Endothelial cell of hepatic sinusoid (primary cell): ENCODE data around the gene FOXJ3.

Experiments
- in situ Hi-C: cut with HindIII; loops from 2 replicates; pipeline ENCODE4 v1.10.0; 2017; ENCODE audit warnings: low sequenced_read_pairs

Gene FOXJ3

DNA sequence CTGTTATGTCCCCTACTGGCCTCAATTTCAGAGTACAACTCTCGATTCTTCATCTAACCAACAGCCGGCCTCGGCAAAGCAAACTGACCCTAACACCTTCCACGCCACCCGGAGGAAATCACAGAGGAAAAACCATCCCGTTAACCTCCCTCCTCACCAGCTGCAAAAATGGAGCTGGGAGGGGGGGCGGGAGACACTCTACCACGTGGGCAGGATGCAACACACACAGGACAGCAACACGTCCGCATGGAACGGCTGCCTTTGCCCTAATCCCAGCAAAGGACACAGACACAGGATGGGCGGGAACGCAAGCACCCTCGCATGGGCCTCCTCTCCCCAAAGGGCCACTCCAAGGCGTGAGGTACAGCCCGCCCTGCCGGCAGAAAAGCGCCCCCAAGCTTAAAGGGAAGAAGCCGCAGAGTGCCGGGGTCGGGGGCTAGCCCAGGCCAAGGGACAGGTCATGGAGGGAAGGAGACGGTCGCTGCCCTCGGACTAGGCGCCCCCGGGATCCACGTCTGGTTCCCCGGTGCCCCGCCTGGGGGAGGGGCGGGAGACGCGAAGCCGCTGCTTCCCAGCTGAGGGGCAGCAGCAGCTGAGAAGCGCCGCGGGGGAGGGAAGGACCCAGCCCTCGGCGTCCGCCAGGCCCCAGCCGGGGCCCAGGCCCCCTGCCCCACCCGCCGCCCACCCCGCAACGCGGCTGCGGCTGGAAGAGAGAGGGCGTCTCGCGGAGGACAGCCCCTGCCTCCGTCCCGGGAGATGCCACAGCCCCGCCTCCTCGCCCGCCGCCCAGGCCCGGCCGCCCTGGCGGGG, 590 bp downstream of the FOXJ3 start:
- in situ Hi-C loops, result no loop called here

DNA sequence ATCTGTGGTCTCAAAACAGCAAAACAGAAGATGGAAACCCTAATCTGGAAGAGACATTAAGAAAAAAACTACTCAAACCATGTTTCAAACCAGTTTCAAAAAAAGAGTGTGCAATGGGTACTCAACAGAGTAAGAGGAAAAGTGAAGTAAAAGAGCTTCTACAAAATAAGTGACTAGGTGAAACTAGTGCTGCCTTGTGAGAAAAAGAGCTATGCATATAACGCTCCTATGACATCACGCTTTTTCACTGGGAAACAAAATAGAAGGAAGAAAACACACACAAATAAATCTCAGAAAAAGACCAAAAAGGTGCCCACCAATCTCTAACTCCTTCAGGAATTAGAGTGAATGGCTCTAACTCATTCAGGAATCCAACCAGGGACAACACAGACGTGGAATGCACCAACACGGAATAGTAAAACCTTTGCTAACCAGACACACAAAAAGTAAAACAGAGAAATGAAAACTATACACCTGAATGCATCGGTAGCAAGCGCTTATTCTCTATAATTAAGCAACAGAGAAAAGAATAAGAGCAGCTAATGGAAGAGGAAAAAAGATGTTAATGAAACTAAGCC, 1.3 kb downstream of the FOXJ3 start:
- in situ Hi-C loops, result no loop called here

DNA sequence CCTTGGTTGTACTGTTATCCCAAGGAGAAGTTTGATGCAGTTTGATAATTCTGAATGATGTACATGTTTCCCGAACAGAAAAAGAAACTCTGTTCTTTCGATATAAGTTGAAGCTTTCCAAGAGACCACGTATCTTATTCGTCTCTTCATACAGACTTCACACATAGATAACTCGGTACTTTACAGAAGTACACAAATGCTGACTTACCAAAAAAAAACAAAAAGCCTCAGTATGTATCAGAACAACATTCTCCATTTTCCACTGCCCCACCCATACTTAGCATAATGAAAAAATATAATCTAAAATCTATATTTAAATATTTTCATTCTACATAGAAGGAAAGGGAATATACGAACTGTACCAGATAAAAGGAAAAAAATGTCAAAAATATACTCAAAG, 2.2 kb downstream of the FOXJ3 start:
- in situ Hi-C loops, result no loop called here

DNA sequence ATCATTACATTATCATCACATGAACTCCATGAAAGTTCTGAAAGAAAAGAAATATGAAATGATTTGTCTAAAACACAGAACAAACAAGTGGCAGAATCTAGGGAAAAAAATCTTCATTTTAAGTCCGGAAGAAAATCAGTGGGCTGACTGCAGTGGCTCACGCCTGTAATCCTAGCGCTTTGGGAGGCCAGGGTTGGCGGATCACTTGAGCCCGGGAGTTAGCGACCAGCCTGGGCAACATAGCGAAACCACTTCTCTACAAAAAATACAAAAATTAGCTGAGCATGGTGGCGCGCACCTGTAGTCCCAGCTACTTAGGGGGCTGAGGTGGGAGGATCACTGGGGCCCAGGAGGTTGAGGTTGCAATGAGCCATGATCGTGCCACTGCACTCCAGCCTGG, 4.8 kb downstream of the FOXJ3 start:
- in situ Hi-C loops, result no loop called here

DNA sequence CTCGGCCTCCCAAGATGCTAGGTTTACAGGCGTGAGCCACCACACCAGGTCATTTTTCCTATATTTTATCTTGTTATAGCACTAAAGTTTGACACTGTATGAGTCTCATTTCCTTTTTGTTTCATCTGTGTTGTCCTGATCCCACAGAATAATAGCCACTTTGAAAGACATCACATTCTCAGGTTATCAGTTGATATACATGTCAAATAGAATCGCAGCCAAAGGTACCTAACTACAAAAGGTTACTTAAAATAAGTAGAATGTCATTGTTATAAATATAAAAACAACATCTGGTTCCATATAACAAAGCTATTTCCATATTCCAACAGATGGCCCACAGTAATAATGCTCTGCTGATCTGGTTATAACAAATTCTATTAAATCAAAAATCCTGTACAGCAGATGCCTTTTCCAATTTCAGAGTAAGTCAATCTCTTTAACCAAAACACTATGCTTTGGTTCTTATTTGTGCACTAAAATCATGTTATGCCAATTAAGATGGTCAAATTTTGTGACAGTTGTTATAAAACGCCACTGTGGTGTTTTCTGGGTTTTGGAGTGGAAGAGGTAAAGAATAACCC, 6.0 kb downstream of the FOXJ3 start:
- in situ Hi-C loops, result no loop called here

DNA sequence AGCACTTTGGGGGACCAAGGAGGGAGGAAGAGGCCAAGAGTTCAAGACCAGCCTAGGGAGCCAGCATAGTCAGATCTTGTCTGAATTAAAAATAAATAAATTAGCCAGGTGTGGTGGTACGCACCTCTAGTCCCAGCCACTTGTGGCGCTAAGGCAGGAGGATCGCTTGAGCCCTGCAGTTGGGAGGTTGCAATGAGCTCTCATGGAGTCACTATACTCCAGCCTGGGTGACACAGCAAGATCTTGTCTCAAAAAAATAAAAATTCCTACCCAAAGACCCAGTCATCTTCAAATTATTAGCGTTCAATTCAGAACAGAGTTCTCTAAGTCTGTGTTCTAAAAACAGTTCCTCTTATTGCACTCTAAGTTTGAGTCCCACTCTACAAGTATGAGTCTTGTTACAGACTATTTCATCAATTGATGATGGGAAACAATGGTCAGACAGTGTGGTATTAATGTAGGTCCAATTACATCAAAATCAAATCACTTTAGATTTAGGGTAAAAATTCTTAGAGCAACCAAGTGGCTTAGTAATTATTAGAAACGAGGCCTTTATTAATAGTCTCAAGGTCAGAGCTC, 6.9 kb downstream of the FOXJ3 start:
- in situ Hi-C loops, result no loop called here

DNA sequence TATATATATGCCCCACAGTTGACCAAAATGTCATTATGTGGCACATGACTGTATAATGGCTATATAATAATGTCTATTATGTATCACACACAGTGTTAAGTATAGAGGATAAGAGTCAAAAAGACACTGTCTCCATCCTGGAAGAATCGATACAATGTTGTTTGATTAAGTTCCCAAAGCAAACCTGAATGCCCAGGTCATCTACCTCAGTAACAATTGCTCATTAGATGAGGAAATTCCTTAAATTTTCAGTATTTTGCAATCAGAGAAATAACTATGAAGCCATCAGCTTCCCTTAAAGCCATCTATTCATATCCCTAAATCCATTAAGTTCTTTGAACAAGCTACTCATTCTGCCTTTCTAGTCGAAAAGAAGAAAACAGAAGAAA, 10.0 kb downstream of the FOXJ3 start:
- in situ Hi-C loops, result no loop called here

DNA sequence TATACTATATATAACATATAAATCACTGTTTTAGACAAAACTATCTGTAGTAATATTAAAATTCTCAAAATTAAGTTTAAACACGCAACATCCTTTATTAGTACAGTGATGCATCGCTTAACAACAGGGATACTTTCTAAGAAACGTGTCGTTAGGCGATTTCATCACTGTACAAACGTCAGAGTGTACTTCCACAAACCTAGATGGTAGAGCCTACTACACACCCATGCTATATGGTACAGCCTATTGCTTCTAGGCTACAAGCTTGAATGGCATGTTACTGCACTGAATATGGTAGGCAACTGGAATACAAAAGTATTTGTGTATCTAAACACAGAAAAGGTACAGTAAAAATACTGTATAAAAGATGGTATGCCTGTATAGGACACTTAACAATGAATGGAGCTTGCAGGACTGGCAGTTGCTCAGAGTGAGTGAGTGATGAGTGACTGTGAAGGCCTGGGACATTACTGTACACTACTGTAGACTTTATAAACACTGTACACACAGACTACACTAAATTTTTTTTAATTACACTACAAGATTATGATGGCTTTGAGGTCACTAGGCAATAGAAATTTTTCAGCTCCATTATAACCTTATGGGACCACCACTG, 10.5 kb downstream of the FOXJ3 start:
- in situ Hi-C loops, result no loop called here

DNA sequence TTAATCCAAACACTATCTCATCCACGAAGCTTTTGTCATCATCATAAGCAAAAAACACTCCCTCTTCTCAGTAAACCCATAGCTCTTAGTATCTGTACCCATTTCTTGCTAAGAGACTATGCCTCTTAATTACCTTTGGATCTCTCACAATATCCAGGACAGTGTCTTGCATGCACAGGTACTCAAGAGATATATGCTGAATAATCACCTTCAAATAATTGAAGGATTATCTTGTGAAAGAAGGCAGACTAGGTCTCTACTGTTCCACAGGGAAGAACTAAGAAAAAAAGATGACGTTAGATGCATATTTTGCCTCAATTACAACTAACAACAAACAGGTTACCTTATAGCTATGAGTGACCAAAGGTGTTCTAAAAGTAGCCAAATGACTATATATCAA, 11.5 kb downstream of the FOXJ3 start:
- in situ Hi-C loops, result no loop called here

DNA sequence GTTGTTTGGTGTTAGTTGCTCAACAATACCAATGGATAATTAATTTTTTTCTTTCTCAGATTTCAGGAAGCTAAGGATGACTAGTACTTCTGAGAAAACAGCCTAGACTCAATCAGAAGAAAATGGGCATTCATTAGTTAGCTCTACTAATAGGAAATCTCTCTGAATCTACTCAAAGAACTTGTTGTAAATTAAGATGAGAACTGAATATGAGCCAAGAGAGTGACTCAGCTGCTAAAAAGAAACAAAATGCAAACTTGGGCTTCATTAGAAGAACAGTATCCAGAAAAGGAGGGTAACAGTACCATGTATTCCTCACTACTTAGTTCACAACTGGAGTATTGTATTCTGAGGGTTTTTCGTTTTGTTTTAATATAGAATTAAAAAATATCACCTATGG, 12.5 kb downstream of the FOXJ3 start:
- in situ Hi-C loops, result no loop called here

DNA sequence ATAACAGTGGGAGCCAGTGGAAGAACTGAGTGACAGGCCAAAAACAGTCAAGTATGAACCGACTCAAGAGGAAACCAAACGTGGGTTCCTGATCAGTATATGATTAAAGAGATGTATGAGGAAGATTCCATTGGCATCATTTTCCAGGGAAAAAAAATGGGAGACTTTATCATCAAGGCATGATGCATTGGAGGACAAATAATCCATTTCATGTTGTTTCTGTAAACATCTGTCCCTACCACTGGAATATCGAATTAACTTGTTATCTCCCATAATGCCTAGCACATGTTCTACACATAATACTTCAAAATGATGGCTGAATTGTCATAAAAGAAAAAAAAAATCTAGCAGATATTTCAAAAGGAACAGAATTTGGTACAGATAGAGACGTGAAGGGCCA, 13.3 kb downstream of the FOXJ3 start:
- in situ Hi-C loops, result no loop called here

DNA sequence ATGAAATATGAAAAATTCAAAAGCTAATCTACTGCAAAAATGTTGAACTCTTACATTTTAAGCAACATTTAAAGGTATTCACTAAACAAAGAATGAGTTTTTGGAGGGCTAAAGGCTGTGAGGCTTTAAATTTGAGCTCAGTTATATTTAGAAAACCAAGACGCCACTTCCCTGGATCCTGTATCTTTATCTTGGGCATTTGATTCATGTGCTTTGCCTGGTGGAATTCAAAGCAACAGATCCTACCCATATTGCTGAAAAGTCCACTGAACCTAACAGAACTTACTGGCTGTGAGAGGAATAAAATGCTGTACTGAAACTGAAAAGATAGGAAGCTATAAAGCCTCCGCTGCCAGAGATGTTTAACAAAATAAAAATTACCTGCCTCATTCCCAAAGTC, 14.3 kb downstream of the FOXJ3 start:
- in situ Hi-C loops, result no loop called here

DNA sequence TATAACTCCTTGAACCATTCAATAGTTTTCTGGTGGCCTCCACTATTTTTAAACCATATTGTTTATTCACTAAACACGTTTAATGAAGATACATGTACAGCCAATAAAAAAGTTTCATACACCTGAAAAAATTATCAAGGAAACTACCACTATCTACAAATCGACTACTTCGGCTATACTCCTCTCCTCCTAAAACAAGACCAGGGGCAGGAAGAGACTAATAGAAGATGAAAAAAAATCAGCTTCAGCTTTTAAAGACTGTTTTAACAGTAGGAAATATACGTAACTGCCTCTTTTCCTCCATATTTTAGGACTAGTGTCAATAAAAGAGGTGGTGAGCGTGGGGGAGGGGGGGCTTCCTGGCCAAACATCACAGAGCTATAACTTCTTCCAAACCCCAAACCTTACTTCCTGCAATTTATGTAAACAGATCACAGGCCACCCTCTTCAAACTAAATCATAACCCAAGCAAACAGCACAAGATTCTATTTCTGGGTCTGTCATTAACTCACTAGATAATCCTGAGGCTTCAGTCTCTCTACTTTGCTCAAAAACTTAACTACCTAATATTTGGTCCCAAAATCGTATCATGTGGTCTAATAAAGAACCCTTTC, 15.1 kb downstream of the FOXJ3 start:
- in situ Hi-C loops, result no loop called here

DNA sequence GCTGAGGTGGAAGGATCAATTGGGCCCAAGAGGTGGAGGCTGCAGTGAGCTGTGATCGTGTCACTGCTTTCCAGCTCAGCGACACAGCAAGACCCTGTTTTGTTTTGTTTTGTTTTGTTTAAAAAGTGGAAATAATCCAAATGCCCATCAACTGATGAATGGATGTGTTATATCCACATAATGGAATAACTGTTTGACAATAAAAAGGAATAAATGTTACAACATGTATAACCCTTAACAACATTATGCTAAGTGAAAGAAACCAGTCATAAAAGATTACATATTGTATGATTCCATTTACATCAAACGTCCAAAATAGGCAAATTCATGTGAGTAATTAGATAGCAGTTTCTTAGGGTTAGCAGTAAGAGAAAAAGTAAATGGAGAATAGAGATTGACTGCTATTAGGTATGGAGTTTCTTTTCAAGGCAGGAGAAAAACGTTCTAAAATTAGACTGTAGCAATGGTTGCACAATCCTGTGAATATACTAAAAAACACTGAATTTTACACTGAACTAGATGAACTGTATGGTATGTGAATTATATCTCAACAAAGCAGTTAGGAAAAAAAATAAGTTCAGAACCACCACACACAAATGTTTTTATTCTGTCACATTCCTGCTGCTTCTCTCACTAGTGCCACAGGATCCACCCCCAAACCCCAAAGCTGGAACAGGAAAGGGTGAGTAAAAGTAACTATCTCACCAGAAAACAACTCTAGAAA, 15.7 kb downstream of the FOXJ3 start:
- in situ Hi-C loops, result no loop called here

DNA sequence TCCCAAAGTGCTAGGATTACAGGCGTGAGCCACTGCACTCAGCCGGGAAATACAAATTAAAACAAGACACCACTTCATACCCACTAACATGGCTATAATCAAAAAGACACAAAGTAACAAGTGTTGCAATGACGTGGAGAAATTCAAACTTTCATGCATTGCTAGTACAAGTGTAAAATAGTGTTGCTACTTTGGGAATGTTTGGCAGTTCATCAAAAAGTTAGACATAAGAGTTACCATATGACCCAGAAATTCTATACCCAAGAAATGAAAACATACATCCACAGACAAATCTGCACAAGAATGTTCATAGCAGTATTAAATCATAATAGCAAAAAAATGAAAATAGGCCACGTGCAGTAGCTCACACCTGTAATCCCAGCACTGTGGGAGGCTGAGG, 16.4 kb downstream of the FOXJ3 start:
- in situ Hi-C loops, result no loop called here

DNA sequence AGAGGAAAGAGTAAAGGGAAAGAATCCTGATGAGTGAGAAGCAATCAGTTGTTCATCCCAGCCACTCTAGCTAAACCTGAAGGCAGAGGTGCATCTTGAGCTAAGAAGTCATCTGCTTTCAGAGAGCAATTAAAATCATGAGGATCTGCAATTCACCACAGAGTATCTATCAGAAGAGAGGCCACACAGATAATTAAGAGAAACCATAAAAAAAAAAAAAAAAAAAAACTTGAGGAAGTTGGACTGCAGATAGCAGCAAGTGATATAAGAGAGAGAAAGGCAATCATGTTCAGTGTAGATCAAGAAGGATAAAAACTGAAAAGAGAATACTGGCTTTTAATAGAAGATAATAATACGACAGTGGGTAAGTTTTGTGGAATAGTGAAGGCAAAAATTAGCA, 17.7 kb downstream of the FOXJ3 start:
- in situ Hi-C loops, result no loop called here

DNA sequence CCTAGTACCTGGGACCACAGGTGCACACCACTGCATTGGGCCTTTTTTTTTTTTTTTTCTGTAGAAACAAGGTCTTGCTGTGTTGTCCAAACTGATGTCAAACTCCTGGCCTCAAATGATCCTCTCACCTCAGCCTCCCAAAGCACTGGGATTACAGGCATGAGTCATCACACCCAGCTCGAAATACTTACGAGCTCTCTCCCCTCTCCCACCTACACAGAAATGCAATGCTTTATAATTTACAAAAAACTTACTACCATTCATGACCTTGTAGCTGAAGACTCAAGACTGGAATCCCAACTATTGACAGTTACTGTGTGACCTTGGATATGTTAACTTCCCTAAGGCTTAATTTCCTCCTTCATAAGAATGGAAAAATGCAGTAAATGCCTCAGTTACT, 18.7 kb downstream of the FOXJ3 start:
- in situ Hi-C loops, result no loop called here

DNA sequence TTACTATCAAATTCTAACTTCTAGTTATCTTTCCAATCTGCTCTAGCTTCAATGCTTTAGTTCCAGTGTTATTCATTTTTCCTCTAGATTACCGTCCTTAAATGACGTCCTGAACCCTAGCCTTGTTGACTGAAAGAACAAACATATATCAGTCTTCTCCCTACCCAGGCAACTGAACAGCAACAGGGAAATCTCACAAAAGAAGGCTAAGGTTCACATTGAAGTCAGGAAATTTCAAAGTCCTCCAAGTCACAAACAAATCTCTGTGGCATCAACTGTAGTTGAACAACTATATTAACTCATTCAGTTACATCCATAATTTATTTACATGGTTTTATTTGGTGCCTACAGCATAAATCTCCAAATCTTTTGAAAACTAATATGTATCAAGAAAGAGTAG, 19.5 kb downstream of the FOXJ3 start:
- in situ Hi-C loops, result no loop called here

DNA sequence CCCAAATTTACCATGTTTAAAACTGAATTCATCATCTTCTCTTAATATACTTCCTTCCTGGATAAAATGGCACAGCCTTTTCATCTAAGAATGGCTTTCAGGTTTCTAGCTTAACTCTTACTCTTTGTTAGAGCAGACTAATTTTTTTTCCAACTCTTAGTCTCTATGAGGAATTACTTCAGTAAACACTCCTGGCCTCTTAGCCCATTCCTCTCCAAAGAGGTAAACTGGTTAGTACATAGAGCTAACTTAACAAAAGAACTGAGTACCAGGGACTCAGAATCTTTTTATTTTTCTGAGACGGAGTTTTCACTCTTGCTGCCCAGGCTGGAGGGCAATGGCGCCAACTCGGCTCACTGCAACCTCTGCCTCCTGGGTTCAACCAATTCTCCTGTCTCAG, 21.1 kb downstream of the FOXJ3 start:
- in situ Hi-C loops, result no loop called here

DNA sequence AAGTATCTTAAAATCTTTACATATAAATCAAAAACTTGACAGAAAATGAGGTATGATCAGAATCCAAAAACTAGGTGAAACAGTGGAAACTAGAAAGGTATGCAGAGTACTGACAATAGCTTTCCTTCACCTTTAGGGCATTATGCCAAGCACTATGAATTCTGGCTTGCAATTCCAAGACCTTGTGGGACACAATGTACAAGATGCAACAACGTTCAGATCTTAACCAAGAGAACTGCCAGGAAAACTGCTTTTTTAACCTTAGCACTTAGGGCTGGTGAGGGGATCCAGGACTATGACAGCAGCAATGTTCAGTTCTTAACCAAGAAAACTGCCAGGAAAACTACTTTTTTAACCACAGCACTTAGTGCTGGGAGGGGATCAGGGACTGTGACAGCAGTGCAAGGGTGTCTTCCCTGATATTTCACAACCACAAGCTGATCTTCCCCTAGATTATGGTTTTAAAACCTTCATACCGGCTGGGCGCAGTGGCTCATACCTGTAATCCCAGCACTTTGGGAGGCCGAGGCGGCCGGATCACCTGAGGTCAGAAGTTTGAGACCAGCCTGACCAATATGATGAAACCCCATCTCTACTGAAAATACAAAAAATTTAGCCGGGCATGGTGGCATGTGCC, 22.3 kb downstream of the FOXJ3 start:
- in situ Hi-C loops, result no loop called here
